PC-9 (cell line): ENCODE results near the gene RAD21L1. TPM values are rescaled to one million over a fixed set of nuclear protein-coding genes. Genes with fewer than 3 reads are reported as not detected.
A peak's percentile ranks its signal among the peaks of the same experiment; 100 is the strongest.

Source experiments
- Bru-seq: library from RNA; stranded (reverse); fragments of 400-500 nt; gene quantifications from one replicate; lab custom pipeline; 2021; lab: Mats Ljungman, UMichigan
- BruChase-seq, 2 experiments: library from RNA; stranded (reverse); fragments of 400-500 nt; gene quantifications; one replicate each; lab custom pipeline; 2021; lab: Mats Ljungman, UMichigan
- BruUV-seq: library from RNA; stranded (reverse); fragments of 400-500 nt; replicated peaks from 2 replicates; lab custom pipeline; 2021; lab: Mats Ljungman, UMichigan
- CTCF ChIA-PET: fragments of 300-600 bp; sonication (Branson Sonifier 250); formaldehyde crosslinking; loops from one replicate; lab custom pipeline; 2022; ENCODE audit warnings: antibody characterized with exemption; lab: Charles Lee
- POLR2A ChIA-PET: fragments of 300-600 bp; sonication (Branson Sonifier 250); formaldehyde crosslinking; loops from one replicate; lab custom pipeline; 2022; ENCODE audit warnings: antibody characterized with exemption; ENCODE audit not compliant: unreplicated experiment; lab: Charles Lee
- DNase-seq, 2 experiments: peaks; one replicate each; pipeline versions ENCODE4 v3.0.0 to v3.0.0-alpha.2; 2015 to 2022; ENCODE audit warnings: mixed read lengths in 1 of 2
- H2AFZ ChIP-seq: fragments of 200-600 bp; sonication (generic); 2 replicates; pipeline ENCODE4 v1.8.1; 2017; ENCODE audit warnings: antibody characterized with exemption
- H3F3A ChIP-seq: fragments of 200-600 bp; sonication (generic); 2 replicates; pipeline ENCODE4 v1.8.1; 2017; ENCODE audit warnings: antibody characterized with exemption, mild to moderate bottlenecking, low read depth; ENCODE audit not compliant: insufficient read depth
- H3K27ac ChIP-seq: fragments of 200-600 bp; sonication (generic); 2 replicates; pipeline ENCODE4 v1.6.1; 2016; ENCODE audit warnings: mixed run types
- H3K27me3 ChIP-seq: fragments of 200-600 bp; sonication (generic); 2 replicates; pipeline ENCODE4 v1.6.1; 2016; ENCODE audit warnings: low read depth, mixed run types; ENCODE audit not compliant: insufficient read depth
- H3K36me3 ChIP-seq: fragments of 200-600 bp; sonication (generic); 2 replicates; pipeline ENCODE4 v1.6.1; 2016; ENCODE audit warnings: low read depth, mixed run types
- H3K4me1 ChIP-seq: fragments of 200-600 bp; sonication (generic); replicated peaks from 2 replicates; pipeline ENCODE4 v1.6.1; 2016; ENCODE audit warnings: mixed run types; ENCODE audit not compliant: insufficient read depth
- H3K4me2 ChIP-seq: fragments of 200-600 bp; sonication (generic); 2 replicates; pipeline ENCODE4 v1.6.1; 2017; ENCODE audit warnings: mixed run types
- H3K4me3 ChIP-seq: fragments of 200-600 bp; sonication (generic); 2 replicates; pipeline ENCODE4 v1.6.1; 2016; ENCODE audit warnings: mixed run types
- H3K79me2 ChIP-seq: fragments of 200-600 bp; sonication (generic); 2 replicates; pipeline ENCODE4 v1.6.1; 2017; ENCODE audit warnings: low read depth, mixed run types
- H3K9me2 ChIP-seq: fragments of 200-600 bp; sonication (generic); 2 replicates; pipeline ENCODE4 v1.8.1; 2017; ENCODE audit warnings: mild to moderate bottlenecking; ENCODE audit not compliant: insufficient read depth
- H3K9me3 ChIP-seq: fragments of 200-600 bp; sonication (generic); 2 replicates; pipeline ENCODE4 v1.8.1; 2016; ENCODE audit warnings: low read depth; ENCODE audit not compliant: insufficient read depth
- H4K20me1 ChIP-seq: fragments of 200-600 bp; sonication (generic); 2 replicates; pipeline ENCODE4 v1.8.1; 2017; ENCODE audit not compliant: insufficient read depth
- EZH2 ChIP-seq: fragments of 200-600 bp; sonication (generic); IDR thresholded peaks from 2 replicates; pipeline ENCODE4 v1.8.0; 2017; ENCODE audit warnings: antibody characterized with exemption, low read depth
- intact Hi-C: fragments of 100-400 bp; cut with micrococcal nuclease; formaldehyde crosslinking; loops from one replicate; pipeline ENCODE4 v1.10.0; 2022; ENCODE audit not compliant: unreplicated experiment
- long read RNA-seq: library from polyadenylated mRNA; stranded (forward); transcript quantifications from one replicate; pipeline ENCODE4 v2.0.0, GENCODE V29; 2022
- total RNA-seq: library from RNA; stranded (reverse); gene quantifications from 2 replicates; pipeline ENCODE4 v1.2.3, GENCODE V29; 2021
- TF ChIP-seq, protein P1 (sequence below): fragments of 200-600 bp; sonication (generic); conservative IDR thresholded peaks from 2 replicates; pipeline ENCODE4 v1.6.1; 2017; ENCODE audit warnings: mixed run types, antibody characterized with exemption, mild to moderate bottlenecking, moderate library complexity

The RAD21L1 gene
- total RNA-seq = 0.60 TPM in 1 of 2 replicates, not detected in the other
- percentile 24 among the genes with signal in this experiment for Bru-seq, nascent RNA
- BruChase-seq, experiment 1, labeled RNA remaining after a 2-hour chase = percentile 27 among the genes with signal in this experiment
- percentile 15 among the genes with signal in this experiment for BruChase-seq, experiment 2, labeled RNA remaining after a 6-hour chase
- long read RNA-seq = 0 reads

DNA sequence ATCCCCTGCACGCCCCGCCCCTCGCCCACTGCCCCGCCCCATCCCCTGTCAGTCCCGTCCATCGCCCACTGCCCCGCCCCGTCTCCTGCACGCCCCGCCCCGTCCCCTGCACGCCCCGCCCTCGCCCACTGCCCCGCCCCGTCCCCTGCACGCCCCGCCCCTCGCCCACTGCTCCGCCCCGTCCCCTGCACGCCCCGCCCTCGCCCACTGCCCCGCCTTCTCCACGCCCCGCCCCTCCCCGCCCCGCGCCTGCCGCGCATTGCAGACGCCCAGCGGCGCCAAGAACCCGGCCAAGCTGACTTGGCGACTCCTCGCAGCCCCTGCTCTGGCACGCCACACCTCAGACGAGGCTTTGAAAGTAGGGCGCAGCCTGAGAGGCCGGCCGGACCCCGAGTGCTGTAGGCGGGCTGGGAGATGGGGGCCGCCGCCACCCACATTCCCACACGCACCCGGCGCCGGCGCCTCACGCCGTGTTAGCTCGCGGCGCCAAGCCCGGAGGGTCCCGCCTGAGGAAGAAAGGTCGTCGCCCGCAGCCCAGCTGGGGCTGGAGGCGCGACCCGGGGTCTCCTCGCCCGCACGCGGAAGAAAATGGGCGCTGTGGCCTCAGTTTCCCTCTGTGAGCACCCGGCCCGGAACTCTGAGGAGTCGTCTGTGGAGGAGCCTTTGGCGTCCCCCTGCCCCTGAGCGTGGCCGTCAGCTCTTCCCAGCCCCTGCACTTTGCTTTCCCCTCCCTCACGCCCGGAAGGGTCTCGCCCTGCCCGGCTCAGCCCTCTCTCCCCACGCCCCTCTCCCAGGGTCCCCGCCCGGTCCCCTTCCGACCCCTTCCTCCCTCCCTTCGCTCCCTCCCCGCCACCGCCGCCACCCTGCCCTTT is at the start of gene RAD21L1:
Gene RAD21L1, plus strand, starts transcription at position 262 of the 872 bp plus-strand sequence. CDS start 2,410 bp downstream, outside the sequence.
- intact Hi-C loops = loop anchor here (5.0 to 10.0 kb wide), 2 partner anchors 41 to 89 kb away; partner anchors contain the start of gene SNPH
- H3K27ac ChIP-seq = no peak within 1 kb of the TSS

DNA sequence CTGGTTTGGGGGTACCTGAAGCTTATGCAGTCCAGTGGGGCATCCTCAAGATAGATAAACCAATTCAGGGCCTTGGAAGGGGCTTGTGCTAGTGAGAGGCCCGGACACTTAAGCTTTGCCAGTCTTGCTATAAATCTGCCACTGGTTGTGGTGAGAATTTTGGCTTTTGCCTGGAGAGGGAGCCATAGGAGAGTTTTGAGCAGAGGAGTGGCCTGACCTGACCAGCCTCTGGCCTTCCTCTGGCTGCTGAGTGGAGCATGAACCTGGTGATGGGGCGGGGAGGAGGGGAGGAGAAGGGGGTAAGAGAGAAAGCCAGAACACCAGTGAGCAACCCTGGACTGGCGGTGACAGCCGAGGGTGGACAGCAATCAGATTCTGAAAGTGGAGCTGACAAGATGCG is 48.2 kb upstream of the RAD21L1 start:
- POLR2A ChIA-PET = no interaction called here
- H3K4me3 ChIP-seq = no peak overlapping the region
- no peaks in the 10 kb centered on the region for H3K79me2 ChIP-seq
- no peaks in the 10 kb centered on the region for H3F3A ChIP-seq
- no peak overlapping the region for H3K4me2 ChIP-seq
- H4K20me1 ChIP-seq = no peaks in the 10 kb centered on the region; the same call in 1 of the 2 replicates
- no peaks in the 10 kb centered on the region for H3K9me3 ChIP-seq
- intact Hi-C loops = no loop called here
- H3K27ac ChIP-seq = no peak overlapping the region
- TF ChIP-seq, protein P1, sequence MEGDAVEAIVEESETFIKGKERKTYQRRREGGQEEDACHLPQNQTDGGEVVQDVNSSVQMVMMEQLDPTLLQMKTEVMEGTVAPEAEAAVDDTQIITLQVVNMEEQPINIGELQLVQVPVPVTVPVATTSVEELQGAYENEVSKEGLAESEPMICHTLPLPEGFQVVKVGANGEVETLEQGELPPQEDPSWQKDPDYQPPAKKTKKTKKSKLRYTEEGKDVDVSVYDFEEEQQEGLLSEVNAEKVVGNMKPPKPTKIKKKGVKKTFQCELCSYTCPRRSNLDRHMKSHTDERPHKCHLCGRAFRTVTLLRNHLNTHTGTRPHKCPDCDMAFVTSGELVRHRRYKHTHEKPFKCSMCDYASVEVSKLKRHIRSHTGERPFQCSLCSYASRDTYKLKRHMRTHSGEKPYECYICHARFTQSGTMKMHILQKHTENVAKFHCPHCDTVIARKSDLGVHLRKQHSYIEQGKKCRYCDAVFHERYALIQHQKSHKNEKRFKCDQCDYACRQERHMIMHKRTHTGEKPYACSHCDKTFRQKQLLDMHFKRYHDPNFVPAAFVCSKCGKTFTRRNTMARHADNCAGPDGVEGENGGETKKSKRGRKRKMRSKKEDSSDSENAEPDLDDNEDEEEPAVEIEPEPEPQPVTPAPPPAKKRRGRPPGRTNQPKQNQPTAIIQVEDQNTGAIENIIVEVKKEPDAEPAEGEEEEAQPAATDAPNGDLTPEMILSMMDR = no peak
- no peak for TF ChIP-seq EZH2
- no peaks in the 10 kb centered on the region for H3K4me1 ChIP-seq
- CTCF ChIA-PET = no interaction called here
- no peaks in the 10 kb centered on the region for H3K27me3 ChIP-seq
- DNase-seq = peak in 1 of 2 experiments; percentile 24
- BruUV-seq = no TSS peak
- H2AFZ ChIP-seq = no peak overlapping the region
- no peaks in the 10 kb centered on the region for H3K9me2 ChIP-seq
- H3K36me3 ChIP-seq = no peaks in the 10 kb centered on the region

More for the DNA sequence above, at the start of gene RAD21L1:
- Histone ChIP-seq H3K4me3 (peak within 1 kb of the TSS; percentile 91), H3K4me2 (peak within 1 kb of the TSS; percentile 98), H3K9me2 (no peaks in the 10 kb centered on the region), H4K20me1 (no peaks in the 10 kb centered on the region), H2AFZ (peak within 1 kb of the TSS; percentile 100), H3F3A (peaks cover 9% of the 10 kb centered on the region), H3K79me2 (no peaks in the 10 kb centered on the region), H3K36me3 (no peaks in the 10 kb centered on the region), H3K9me3 (no peaks in the 10 kb centered on the region), H3K4me1 (0 out of 2 replicates have a peak, but pooled peaks cover 3% of the 10 kb centered on the region), H3K27me3 (peaks cover 28% of the 10 kb centered on the region)
- TF ChIP-seq, protein P1 = no peak
- TF ChIP-seq EZH2 = no peak
- ChIA-PET POLR2A (no interaction called here), CTCF (no interaction called here)
- no TSS peak for BruUV-seq
- peak in 1 of 2 experiments; percentile 73 for DNase-seq

DNA sequence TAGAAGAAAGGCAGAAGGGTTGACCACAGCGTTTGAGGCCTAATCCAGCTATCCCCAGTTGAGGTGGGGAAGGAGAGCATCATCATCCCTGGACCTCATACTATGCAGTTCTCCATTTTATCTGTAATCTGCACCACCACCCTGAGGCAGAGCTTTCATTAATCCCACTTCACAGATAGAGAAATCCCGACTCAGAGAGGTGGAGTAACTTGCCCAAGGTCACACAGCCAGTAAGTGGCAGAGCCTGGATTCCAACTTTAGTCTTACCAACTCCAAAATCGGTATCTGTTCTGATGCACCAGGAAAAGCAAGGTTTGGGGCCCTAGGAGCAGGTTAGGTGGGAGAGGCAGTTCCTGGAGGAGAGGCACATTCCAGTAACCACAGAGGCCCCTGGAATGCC is 47.7 kb upstream of the RAD21L1 start:
- no TSS peak for BruUV-seq

More for the DNA sequence above, 47.7 kb upstream of the RAD21L1 start:
- Histone ChIP-seq H3K4me2 (no peak overlapping the region), H3F3A (no peaks in the 10 kb centered on the region), H3K4me3 (no peak overlapping the region), H3K4me1 (no peaks in the 10 kb centered on the region), H3K79me2 (no peaks in the 10 kb centered on the region), H4K20me1 (no peaks in the 10 kb centered on the region; the same call in 1 of the 2 replicates), H3K9me3 (no peaks in the 10 kb centered on the region), H2AFZ (no peak overlapping the region), H3K27ac (no peak overlapping the region), H3K9me2 (no peaks in the 10 kb centered on the region), H3K36me3 (no peaks in the 10 kb centered on the region), H3K27me3 (no peaks in the 10 kb centered on the region)
- TF ChIP-seq, protein P1 = no peak
- TF ChIP-seq EZH2 = no peak
- intact Hi-C loops = no loop called here
- ChIA-PET POLR2A (no interaction called here), CTCF (no interaction called here)
- DNase-seq = no peak
